Neuronal stem cell (in vitro differentiated cells): ENCODE measurements around the gene MLIP.

Experiments
- DNase-seq: peaks from one replicate; pipeline ENCODE4 v3.0.0-alpha.2; 2013; ENCODE audit warnings: low spot score
- H2AFZ ChIP-seq: one replicate; pipeline ENCODE4 v1.6.1; 2013; ENCODE audit warnings: mild to moderate bottlenecking, low read length, inconsistent platforms
- H2AK5ac ChIP-seq: 2 replicates; pipeline ENCODE4 v1.6.1; 2013; ENCODE audit warnings: low read depth, mild to moderate bottlenecking, inconsistent platforms, low read length, moderate library complexity, mixed read lengths
- H2BK120ac ChIP-seq: 2 replicates; pipeline ENCODE4 v1.6.1; 2013; ENCODE audit warnings: low read depth, mild to moderate bottlenecking, inconsistent platforms, low read length, moderate library complexity, mixed read lengths
- H2BK12ac ChIP-seq: one replicate; pipeline ENCODE4 v1.6.1; 2013; ENCODE audit warnings: low read length, inconsistent platforms
- H2BK15ac ChIP-seq: 2 replicates; pipeline ENCODE4 v1.6.1; 2013; ENCODE audit warnings: mild to moderate bottlenecking, low read length, inconsistent platforms, mixed read lengths
- H2BK5ac ChIP-seq: one replicate; pipeline ENCODE4 v1.6.1; 2013; ENCODE audit warnings: inconsistent platforms, mild to moderate bottlenecking, low read length, moderate library complexity
- H3K14ac ChIP-seq: one replicate; pipeline ENCODE4 v1.6.1; 2013; ENCODE audit warnings: low read length, inconsistent platforms
- H3K18ac ChIP-seq: 2 replicates; pipeline ENCODE4 v1.6.1; 2013; ENCODE audit warnings: low read length, inconsistent platforms
- H3K23ac ChIP-seq: 2 replicates; pipeline ENCODE4 v1.6.1; 2013; ENCODE audit warnings: low read depth, mild to moderate bottlenecking, mixed read lengths, low read length, inconsistent platforms; ENCODE audit not compliant: poor library complexity
- H3K27ac ChIP-seq: replicated peaks from 3 replicates; pipeline ENCODE4 v1.5.1; 2013; ENCODE audit warnings: low read length, inconsistent platforms
- H3K27me3 ChIP-seq, 3 experiments: 2 replicates each; pipeline ENCODE4 v1.6.1; 2013; ENCODE audit warnings: low read length in 3 of 3, mild to moderate bottlenecking in 2 of 3, inconsistent platforms in 1 of 3, low read depth in 1 of 3, mixed read lengths in 1 of 3, moderate library complexity in 1 of 3; ENCODE audit not compliant: control insufficient read depth in 3 of 3, insufficient read depth in 3 of 3
- H3K36me3 ChIP-seq, 2 donors: replicated peaks in 1 of 2; 2 replicates each; pipeline ENCODE4 v1.6.1; 2013; ENCODE audit warnings: low read length in 2 of 2; ENCODE audit not compliant: control insufficient read depth in 2 of 2, insufficient read depth in 2 of 2
- H3K4ac ChIP-seq: 2 replicates; pipeline ENCODE4 v1.6.1; 2013; ENCODE audit warnings: inconsistent platforms, mild to moderate bottlenecking, low read length, moderate library complexity
- H3K4me1 ChIP-seq, 2 donors: 1 replicate in 1 of 2; 2 replicates in 1 of 2; pipeline ENCODE4 v1.6.1; 2013; ENCODE audit warnings: low read length in 2 of 2, low read depth in 1 of 2; ENCODE audit not compliant: control insufficient read depth in 2 of 2, insufficient read depth in 1 of 2
- H3K4me2 ChIP-seq: one replicate; pipeline ENCODE4 v1.6.1; 2013; ENCODE audit warnings: mild to moderate bottlenecking, low read length, inconsistent platforms; ENCODE audit not compliant: insufficient read depth, poor library complexity, severe bottlenecking
- H3K4me3 ChIP-seq, 2 donors: 2 replicates each; pipeline ENCODE4 v1.5.1; 2013; ENCODE audit warnings: low read length in 2 of 2, mild to moderate bottlenecking in 2 of 2, inconsistent platforms in 1 of 2, moderate library complexity in 1 of 2
- H3K79me1 ChIP-seq: one replicate; pipeline ENCODE4 v1.6.1; 2013; ENCODE audit warnings: low read depth, mild to moderate bottlenecking, inconsistent platforms, low read length, moderate library complexity
- H3K9ac ChIP-seq: one replicate; pipeline ENCODE4 v1.6.1; 2013; ENCODE audit warnings: mild to moderate bottlenecking, low read depth, low read length, inconsistent platforms; ENCODE audit not compliant: poor library complexity
- H3K9me3 ChIP-seq, 2 donors: replicated peaks in 1 of 2; 2 replicates each; pipeline versions ENCODE3 to v1.6.1; 2013; ENCODE audit warnings: low read length in 2 of 2, mild to moderate bottlenecking in 2 of 2, inconsistent platforms in 1 of 2, low read depth in 1 of 2, mixed read lengths in 1 of 2, moderate library complexity in 1 of 2; ENCODE audit not compliant: control insufficient read depth in 2 of 2, insufficient read depth in 1 of 2
- H4K8ac ChIP-seq: one replicate; pipeline ENCODE4 v1.6.1; 2013; ENCODE audit warnings: low read depth, mild to moderate bottlenecking, inconsistent platforms, low read length, moderate library complexity
- H4K91ac ChIP-seq: one replicate; pipeline ENCODE4 v1.6.1; 2013; ENCODE audit warnings: low read length, low read depth, mild to moderate bottlenecking, inconsistent platforms; ENCODE audit not compliant: poor library complexity
- WGBS, 2 donors: extraction: QIAGEN DNeasy Blood & Tissue Kit; methylation state at CpG; one replicate each; pipeline ENCODE4 v1.1.7; 2013; ENCODE audit warnings: missing lambda C conversion rate in 2 of 2, mixed read lengths in 1 of 2; ENCODE audit not compliant: insufficient read length in 2 of 2, insufficient replicate concordance in 1 of 2; ENCODE audit errors: extremely low coverage in 2 of 2; 5-methylcytosine and 5-hydroxymethylcytosine counted together

Gene MLIP

DNA sequence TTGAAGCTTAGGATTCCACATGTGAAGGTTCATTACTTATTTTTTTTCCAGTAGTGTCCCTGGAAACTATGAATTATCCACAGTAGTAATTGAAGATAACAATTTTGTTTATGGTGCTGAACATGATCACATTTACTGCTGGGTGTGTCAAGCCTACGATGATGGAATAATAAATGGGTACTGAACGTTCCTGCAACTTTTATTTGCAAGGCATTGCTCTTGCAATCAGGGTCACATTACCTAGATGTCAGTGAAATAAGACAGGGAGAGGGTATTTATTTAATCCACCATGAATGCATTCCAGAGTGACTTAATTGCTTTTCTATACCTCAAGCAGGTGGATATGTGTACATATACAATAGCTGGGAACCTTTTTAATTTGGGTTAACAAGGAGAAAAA is 27.0 kb upstream of the MLIP start:
- Histone ChIP-seq H3K4me1 (peaks cover 2 to 12% of the 10 kb centered on the region in 2 donors), H2AK5ac (no peak overlapping the region), H3K4me2 (no peak overlapping the region), H3K18ac (no peak overlapping the region), H2BK120ac (no peak overlapping the region), H3K23ac (no peak overlapping the region), H3K27me3 (no peaks in the 10 kb centered on the region), H3K4me3 (no peak overlapping the region), H4K8ac (no peak overlapping the region), H3K79me1 (no peaks in the 10 kb centered on the region), H3K9me3 (no peaks in the 10 kb centered on the region), H3K9ac (no peak overlapping the region), H3K14ac (no peak overlapping the region), H3K27ac (no peak overlapping the region), H2BK5ac (no peak overlapping the region), H2BK15ac (no peak overlapping the region), H2AFZ (no peak overlapping the region), H3K36me3 (no peaks in the 10 kb centered on the region), H3K4ac (no peak overlapping the region), H2BK12ac (no peak overlapping the region), H4K91ac (no peak overlapping the region)
- WGBS, 2 donors = no CpG with 5 or more reads among the region's 2 CpGs
- no peak for DNase-seq

- WGBS, 2 donors = no CpG with 5 or more reads among the region's 2 CpGs
These were observed 26.2 kb upstream of the MLIP start for GRCh38 chr6:54085047-54085446.

GRCh38 chr6:54085541-54085940 is 25.7 kb upstream of the MLIP start:
- no peak overlapping the region for H3K9ac ChIP-seq
- no peaks in the 10 kb centered on the region for H3K79me1 ChIP-seq
- no peak overlapping the region for H3K18ac ChIP-seq
- no peaks in the 10 kb centered on the region for H3K36me3 ChIP-seq
- H2AFZ ChIP-seq = peak overlapping the region; percentile 48
- H3K23ac ChIP-seq = no peak overlapping the region
- DNase-seq = no peak
- no peak overlapping the region for H4K8ac ChIP-seq
- no peak overlapping the region for H2BK120ac ChIP-seq
- no peak overlapping the region for H4K91ac ChIP-seq
- no peak overlapping the region for H3K14ac ChIP-seq
- H3K9me3 ChIP-seq = no peaks in the 10 kb centered on the region
- no peak overlapping the region for H3K4ac ChIP-seq
- no peak overlapping the region for H2BK12ac ChIP-seq
- H3K27ac ChIP-seq = no peak overlapping the region
- no peaks in the 10 kb centered on the region for H3K27me3 ChIP-seq
- H2BK15ac ChIP-seq = no peak overlapping the region
- WGBS, 2 donors = no CpG with 5 or more reads among the region's 2 CpGs
- no peak overlapping the region for H3K4me2 ChIP-seq
- no peak overlapping the region for H2AK5ac ChIP-seq
- H3K4me1 ChIP-seq = peaks cover 2 to 12% of the 10 kb centered on the region in 2 donors
- no peak overlapping the region for H2BK5ac ChIP-seq
- no peak overlapping the region for H3K4me3 ChIP-seq

More at GRCh38 chr6:54085047-54085446, 26.2 kb upstream of the MLIP start:
- no peak overlapping the region for H3K9ac ChIP-seq
- no peak overlapping the region for H3K14ac ChIP-seq
- no peak overlapping the region for H4K91ac ChIP-seq
- H2BK120ac ChIP-seq = no peak overlapping the region
- no peak overlapping the region for H3K4me3 ChIP-seq
- H2AFZ ChIP-seq = peak overlapping the region; percentile 48
- H3K36me3 ChIP-seq = no peaks in the 10 kb centered on the region
- no peaks in the 10 kb centered on the region for H3K27me3 ChIP-seq
- no peak overlapping the region for H2AK5ac ChIP-seq
- H2BK5ac ChIP-seq = no peak overlapping the region
- DNase-seq = no peak
- no peak overlapping the region for H4K8ac ChIP-seq
- peaks cover 2 to 12% of the 10 kb centered on the region in 2 donors for H3K4me1 ChIP-seq
- H3K4ac ChIP-seq = no peak overlapping the region
- no peak overlapping the region for H2BK12ac ChIP-seq
- no peaks in the 10 kb centered on the region for H3K79me1 ChIP-seq
- H2BK15ac ChIP-seq = no peak overlapping the region
- H3K18ac ChIP-seq = no peak overlapping the region
- no peak overlapping the region for H3K27ac ChIP-seq
- no peaks in the 10 kb centered on the region for H3K9me3 ChIP-seq
- H3K23ac ChIP-seq = no peak overlapping the region
- H3K4me2 ChIP-seq = no peak overlapping the region

DNA sequence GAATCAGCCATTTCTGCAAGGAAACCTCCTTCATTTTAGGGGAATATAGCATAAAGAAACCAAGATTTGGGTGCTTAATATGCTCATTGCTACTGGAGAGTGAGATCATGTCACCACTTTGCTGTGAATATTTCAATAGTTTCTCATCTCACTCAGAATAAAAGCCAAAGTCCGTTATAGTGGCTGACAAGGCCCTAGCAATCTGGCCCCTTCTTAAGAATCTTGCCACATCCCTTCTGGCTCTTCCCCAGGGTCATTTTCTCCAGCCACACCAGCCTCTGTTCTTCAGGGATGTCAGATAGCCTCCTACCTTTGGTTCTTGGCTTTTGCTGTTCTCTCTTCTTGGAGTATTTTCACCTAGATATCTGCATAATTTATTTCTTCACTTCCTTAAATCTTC is 24.8 kb upstream of the MLIP start:
- Histone ChIP-seq H3K36me3 (no peaks in the 10 kb centered on the region), H2BK120ac (no peak overlapping the region)
- no CpG with 5 or more reads among the region's 1 CpG for WGBS, 2 donors

More for the DNA sequence above, 24.8 kb upstream of the MLIP start:
- no peak overlapping the region for H3K18ac ChIP-seq
- H2AK5ac ChIP-seq = no peak overlapping the region
- H3K4me3 ChIP-seq = no peak overlapping the region
- no peak overlapping the region for H3K9ac ChIP-seq
- H2BK15ac ChIP-seq = no peak overlapping the region
- no peaks in the 10 kb centered on the region for H3K27me3 ChIP-seq
- H3K23ac ChIP-seq = no peak overlapping the region
- H3K4me2 ChIP-seq = no peak overlapping the region
- no peak overlapping the region for H4K91ac ChIP-seq
- no peak overlapping the region for H2BK12ac ChIP-seq
- H2AFZ ChIP-seq = no peak overlapping the region
- no peak overlapping the region for H3K4ac ChIP-seq
- H3K79me1 ChIP-seq = no peaks in the 10 kb centered on the region
- H2BK5ac ChIP-seq = no peak overlapping the region
- H3K9me3 ChIP-seq = no peaks in the 10 kb centered on the region
- H3K27ac ChIP-seq = no peak overlapping the region
- no peak overlapping the region for H4K8ac ChIP-seq
- no peak for DNase-seq
- H3K4me1 ChIP-seq = peaks cover 2 to 12% of the 10 kb centered on the region in 2 donors
- no peak overlapping the region for H3K14ac ChIP-seq
